ENCODE data around the gene RIMBP2. TPM values are rescaled to one million over a fixed set of nuclear protein-coding genes. Genes with fewer than 3 reads are reported as not detected.

RIMBP2 gene
- total RNA-seq, 2 donors from 2014 or later = 0.14 TPM; not detected in 1

DNA sequence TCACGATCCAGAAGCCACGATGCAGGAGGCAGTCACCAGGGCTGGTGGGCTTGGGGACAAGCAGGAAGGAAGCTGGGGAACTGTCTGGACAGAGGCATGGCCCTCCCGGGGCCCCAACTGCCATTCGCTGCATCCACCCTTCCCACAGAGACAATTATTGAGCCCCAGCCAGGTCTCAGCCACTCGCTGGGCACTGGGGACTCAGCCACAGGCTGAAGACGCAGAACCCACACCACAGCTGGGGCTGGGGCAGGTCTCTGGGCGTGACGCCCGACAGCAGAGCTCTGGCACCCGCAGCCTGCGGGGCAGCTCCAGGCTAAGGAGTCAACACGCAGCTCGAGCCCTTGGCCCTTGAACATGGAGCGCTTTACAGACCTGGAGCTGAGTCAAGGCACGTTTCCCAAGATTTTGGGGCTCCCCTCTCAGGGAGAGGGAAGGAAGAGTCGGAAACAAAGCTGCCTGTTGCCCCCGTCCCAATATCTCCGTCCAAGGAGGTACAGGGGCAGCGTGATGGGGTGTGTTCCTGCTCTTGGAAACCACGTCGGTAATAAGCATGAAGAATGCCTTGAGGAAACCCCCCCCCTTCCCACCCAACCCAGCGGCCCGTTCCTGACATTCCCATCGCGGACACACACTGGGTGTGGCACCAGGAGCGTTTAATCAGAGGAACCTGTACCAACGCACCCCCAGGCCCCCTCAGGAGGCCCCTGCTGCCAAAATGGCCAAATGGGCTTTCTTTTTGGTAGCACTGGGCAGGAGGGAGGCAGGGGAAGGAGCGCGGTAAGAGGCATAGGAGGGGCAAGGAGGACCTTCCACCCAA lies 6.7 kb downstream of the RIMBP2 start:
- Mint-ChIP-seq H3K9me3 (no peaks in the 10 kb centered on the region), H3K27ac (no peak overlapping the region), H3K4me1 (ENCODE audit: low read depth) (no peaks in the 10 kb centered on the region), H3K36me3 (ENCODE audit: insufficient read depth in 2 of 2) (no peaks in the 10 kb centered on the region), H3K27me3 (ENCODE audit: low read depth) (peaks cover 13% of the 10 kb centered on the region), H3K4me3 (no peak overlapping the region)
- ATAC-seq (replicated peaks in 1 of 2) (no peak), DNase-seq (no peak)

DNA sequence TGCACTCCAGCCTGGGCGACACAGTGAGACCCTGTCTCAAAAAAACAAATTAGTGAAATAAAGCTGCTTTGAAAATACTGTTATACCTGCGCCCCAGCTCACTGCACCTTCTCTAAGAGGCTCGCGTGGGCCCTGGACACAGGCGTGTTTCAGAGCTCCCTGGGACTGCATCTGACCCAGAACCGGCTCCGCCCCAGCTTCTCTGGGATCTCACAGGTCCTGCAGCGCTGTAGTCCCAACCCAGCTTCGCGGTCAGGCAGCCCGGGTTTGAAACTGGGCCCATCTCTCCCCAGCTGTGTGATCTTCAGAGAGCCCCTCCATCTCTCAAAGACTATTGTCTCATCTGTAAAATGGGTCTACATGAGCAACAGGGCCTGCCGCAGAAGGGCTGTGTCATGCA lies 7.5 kb downstream of the RIMBP2 start:
- Mint-ChIP-seq H3K27me3 (ENCODE audit: low read depth) (peaks cover 13% of the 10 kb centered on the region), H3K4me3 (no peak overlapping the region), H3K27ac (no peak overlapping the region), H3K36me3 (ENCODE audit: insufficient read depth in 2 of 2) (no peaks in the 10 kb centered on the region), H3K4me1 (ENCODE audit: low read depth) (no peaks in the 10 kb centered on the region), H3K9me3 (no peaks in the 10 kb centered on the region)
- DNase-seq = no peak
- ATAC-seq (replicated peaks in 1 of 2) = no peak

DNA sequence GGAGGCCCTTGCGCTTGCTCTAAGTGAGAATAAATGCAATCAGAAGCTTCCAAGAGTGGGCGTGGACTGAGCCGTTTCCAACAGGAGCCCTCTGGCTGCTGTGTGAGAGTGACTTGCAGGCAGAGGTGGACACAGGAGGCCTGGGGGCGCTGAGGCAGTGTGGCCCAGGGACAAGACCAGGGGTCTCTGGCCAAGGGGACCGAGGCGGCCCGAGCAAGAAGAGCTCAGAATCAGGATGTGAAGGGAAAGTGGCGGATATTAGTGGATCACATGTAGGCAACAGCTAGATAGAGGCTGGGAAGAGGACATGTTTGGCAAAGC lies 8.6 kb downstream of the RIMBP2 start:
- H3K36me3 Mint-ChIP-seq (ENCODE audit: insufficient read depth in 2 of 2) = no peaks in the 10 kb centered on the region
- peaks cover 5% of the 10 kb centered on the region for H3K27me3 Mint-ChIP-seq (ENCODE audit: low read depth)
- no peak overlapping the region for H3K4me3 Mint-ChIP-seq
- no peak for DNase-seq
- H3K4me1 Mint-ChIP-seq (ENCODE audit: low read depth) = no peaks in the 10 kb centered on the region
- no peak for ATAC-seq (replicated peaks in 1 of 2)
- no peaks in the 10 kb centered on the region for H3K9me3 Mint-ChIP-seq
- H3K27ac Mint-ChIP-seq = no peak overlapping the region

DNA sequence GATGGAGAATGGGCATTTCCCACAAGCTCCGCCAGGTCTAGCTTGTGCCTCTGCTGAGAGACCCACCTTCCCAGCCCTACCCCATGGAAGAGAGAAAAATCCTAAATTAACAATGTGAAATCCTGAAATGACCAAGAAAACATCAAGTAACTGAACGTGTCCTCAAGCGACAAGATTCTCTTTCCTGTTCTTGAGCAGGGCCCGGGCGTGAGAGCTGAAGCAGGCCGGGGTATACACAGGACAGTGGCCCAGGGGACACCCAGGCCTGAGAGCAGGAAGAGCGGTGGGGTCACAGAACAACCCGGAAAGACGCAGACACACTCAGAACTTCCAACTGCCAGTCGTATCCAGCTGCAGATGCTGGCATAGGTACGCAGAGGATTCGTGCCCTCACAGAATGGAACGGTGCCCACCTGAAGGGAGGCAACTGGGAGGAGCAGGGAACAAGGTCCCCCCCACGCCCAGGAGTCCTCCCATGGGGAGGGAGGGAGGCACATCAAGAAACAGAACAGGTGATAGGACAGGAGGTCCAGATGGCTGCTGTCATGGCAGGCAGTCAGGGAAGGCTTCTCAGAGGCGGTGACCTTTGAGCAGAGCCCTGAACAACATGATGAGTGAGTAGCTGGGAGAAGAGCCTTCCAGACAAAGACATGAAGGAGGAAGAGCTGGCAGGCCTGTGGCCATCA lies 9.1 kb downstream of the RIMBP2 start:
- Mint-ChIP-seq H3K9me3 (no peaks in the 10 kb centered on the region), H3K27ac (no peak overlapping the region), H3K4me1 (ENCODE audit: low read depth) (no peaks in the 10 kb centered on the region), H3K4me3 (no peak overlapping the region), H3K27me3 (ENCODE audit: low read depth) (no peaks in the 10 kb centered on the region), H3K36me3 (ENCODE audit: insufficient read depth in 2 of 2) (no peaks in the 10 kb centered on the region)
- DNase-seq (no peak), ATAC-seq (replicated peaks in 1 of 2) (no peak)

DNA sequence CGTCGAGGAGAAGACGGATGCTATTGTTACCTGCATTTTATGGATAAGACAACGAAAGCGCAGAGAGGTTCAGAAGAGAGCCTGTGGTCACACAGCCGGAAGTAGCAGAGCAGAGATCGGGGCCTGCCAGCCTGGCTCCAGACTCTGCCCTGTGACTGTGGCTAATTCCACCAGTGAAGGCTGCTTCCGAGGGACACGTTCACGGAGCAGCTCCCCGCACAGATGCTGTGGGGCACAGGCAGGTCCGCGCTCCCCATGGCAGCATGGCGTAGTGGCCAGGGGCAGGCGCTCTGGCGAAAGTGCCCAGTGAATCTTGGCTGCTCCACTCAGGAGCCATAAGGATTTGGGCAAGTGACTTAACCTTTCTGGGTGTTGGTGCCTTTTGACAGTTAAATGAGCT lies 9.8 kb downstream of the RIMBP2 start:
- Mint-ChIP-seq H3K4me3 (no peak overlapping the region), H3K27ac (no peak overlapping the region), H3K36me3 (ENCODE audit: insufficient read depth in 2 of 2) (no peaks in the 10 kb centered on the region), H3K27me3 (ENCODE audit: low read depth) (no peaks in the 10 kb centered on the region), H3K4me1 (ENCODE audit: low read depth) (no peaks in the 10 kb centered on the region), H3K9me3 (no peaks in the 10 kb centered on the region)
- DNase-seq = no peak
- no peak for ATAC-seq (replicated peaks in 1 of 2)

DNA sequence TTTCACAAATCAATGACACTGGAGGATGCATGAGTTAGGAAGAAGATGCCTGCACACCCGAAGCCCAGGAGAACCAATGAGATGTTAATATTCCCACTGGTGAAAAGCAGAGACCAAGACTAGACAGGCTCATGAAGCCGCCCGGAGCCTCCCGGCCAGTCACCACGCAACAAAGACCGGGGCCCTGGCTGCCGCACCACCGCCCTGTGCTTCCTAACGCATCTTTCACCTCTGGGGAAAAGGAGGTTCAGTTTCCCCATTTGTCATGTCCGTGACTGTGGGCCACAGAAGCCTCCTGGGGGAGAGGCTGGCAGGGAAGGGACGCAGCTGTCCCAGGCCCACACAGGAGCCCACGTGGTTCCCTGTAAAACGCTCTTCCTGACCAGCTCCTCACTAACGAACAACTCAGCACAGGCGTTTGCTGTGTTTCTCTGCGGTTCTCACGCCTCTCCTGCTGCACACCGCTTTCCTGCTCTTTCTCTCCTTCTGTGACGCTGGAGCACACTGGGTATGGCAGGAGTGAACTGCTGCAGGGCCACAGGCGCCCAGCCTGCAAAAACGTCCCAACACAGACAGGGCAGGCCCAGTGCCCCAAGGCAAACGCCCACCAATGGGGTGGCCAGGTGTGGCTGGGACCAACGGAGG lies 10.8 kb downstream of the RIMBP2 start:
- Mint-ChIP-seq H3K4me1 (ENCODE audit: low read depth) (no peaks in the 10 kb centered on the region), H3K27ac (no peak overlapping the region), H3K9me3 (no peaks in the 10 kb centered on the region), H3K36me3 (ENCODE audit: insufficient read depth in 2 of 2) (no peaks in the 10 kb centered on the region), H3K27me3 (ENCODE audit: low read depth) (no peaks in the 10 kb centered on the region), H3K4me3 (no peak overlapping the region)
- ATAC-seq (replicated peaks in 1 of 2) (no peak), DNase-seq (no peak)

DNA sequence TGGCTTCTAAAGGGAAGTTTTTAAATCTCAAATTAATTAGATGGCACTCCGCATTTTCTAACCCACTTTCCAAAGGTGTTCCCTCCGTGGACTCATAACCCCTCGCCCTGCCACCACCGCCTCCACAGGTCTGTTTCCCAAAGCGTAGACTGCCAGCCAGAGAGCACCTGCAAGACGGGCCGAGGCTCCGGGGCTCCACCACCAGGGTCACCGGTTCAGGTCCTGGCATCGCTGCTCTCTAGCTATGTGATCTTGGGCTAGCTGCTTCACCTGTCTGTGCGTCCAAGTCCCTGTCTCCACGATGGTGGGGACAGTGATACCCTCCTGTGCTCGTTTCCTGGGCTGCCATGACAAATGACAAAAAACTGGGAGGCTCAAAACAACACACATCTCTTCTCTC lies 11.5 kb downstream of the RIMBP2 start:
- no peak overlapping the region for H3K27ac Mint-ChIP-seq
- DNase-seq (no peak), ATAC-seq (replicated peaks in 1 of 2) (no peak)
- no peak overlapping the region for H3K4me3 Mint-ChIP-seq
- H3K4me1 Mint-ChIP-seq (ENCODE audit: low read depth) = no peaks in the 10 kb centered on the region
- H3K27me3 Mint-ChIP-seq (ENCODE audit: low read depth) = no peaks in the 10 kb centered on the region
- H3K36me3 Mint-ChIP-seq (ENCODE audit: insufficient read depth in 2 of 2) = no peaks in the 10 kb centered on the region
- no peaks in the 10 kb centered on the region for H3K9me3 Mint-ChIP-seq

DNA sequence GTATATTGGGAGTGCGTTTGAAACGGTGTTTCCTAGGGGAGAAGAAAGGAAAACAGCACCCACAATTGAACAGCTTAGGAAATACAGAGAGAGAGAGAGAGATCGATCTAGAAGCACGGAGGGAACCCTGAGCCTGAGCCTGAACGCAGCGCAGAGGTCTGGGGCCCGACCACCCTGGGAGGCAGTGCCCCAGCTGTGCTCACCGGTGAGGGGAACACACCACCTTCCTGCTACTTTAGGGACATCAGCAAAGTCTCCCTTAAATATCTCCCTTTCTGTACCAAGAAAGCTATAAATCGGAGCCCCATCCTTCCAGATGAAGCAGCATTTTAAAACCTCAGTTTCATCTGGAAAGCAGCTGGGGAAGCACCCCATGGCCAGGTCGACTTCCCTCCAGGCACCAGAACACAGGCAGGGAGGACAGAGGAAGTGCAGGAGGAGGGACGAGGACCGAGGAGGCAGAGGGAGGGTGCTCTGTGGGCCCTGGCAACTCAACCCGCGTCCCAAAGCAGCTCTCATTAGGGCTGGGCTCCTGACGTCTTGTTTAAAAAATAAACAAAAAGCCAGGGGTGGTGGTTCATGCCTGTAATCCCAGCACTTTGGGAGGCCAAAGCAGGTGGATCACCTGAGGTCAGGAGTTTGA lies 12.2 kb downstream of the RIMBP2 start:
- H3K36me3 Mint-ChIP-seq (ENCODE audit: insufficient read depth in 2 of 2) = no peaks in the 10 kb centered on the region
- no peaks in the 10 kb centered on the region for H3K27me3 Mint-ChIP-seq (ENCODE audit: low read depth)
- H3K9me3 Mint-ChIP-seq = no peaks in the 10 kb centered on the region
- H3K27ac Mint-ChIP-seq = no peak overlapping the region
- ATAC-seq (replicated peaks in 1 of 2) = no peak
- H3K4me1 Mint-ChIP-seq (ENCODE audit: low read depth) = no peaks in the 10 kb centered on the region
- H3K4me3 Mint-ChIP-seq = no peak overlapping the region
- no peak for DNase-seq

DNA sequence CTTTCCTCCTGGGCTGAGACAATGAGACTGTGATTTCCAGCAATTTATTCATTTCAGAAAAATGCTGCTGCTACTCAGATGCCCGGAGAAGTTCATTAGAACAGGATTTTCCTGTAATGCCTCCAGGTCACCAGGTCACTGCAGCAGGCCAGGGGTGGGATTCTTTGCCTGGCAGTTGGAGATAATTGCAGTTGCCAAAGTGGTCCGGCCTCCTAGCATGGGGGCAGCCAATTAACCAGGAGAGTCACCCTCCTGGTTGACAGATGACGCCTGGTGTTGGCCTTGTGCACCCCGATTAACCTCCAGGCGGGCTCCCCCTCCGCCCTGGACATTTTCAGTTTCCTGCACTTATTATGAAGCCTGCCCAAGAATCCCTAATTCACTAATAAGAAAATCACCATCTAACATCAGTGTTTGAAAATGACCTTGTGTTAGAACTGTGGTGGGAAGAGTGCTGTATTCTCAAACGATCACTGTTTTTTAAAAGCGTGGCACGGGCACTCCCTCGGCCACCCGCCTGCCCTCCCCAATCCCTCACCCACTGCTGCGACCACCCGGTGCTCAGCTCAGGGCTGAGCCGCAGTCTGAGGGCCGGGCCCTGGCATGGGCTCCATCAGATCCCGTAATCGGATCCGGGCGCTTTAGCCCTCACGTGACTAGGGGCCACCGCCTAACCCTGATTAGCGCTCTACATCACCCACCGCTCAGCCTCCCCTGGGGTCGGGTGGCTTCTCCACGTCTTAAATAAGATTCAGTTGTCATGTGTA lies 12.9 kb downstream of the RIMBP2 start:
- no peak overlapping the region for H3K4me3 Mint-ChIP-seq
- no peak for ATAC-seq (replicated peaks in 1 of 2)
- H3K36me3 Mint-ChIP-seq (ENCODE audit: insufficient read depth in 2 of 2) = no peaks in the 10 kb centered on the region
- no peak overlapping the region for H3K27ac Mint-ChIP-seq
- H3K4me1 Mint-ChIP-seq (ENCODE audit: low read depth) = no peaks in the 10 kb centered on the region
- H3K27me3 Mint-ChIP-seq (ENCODE audit: low read depth) = no peaks in the 10 kb centered on the region
- no peaks in the 10 kb centered on the region for H3K9me3 Mint-ChIP-seq
- DNase-seq = no peak

DNA sequence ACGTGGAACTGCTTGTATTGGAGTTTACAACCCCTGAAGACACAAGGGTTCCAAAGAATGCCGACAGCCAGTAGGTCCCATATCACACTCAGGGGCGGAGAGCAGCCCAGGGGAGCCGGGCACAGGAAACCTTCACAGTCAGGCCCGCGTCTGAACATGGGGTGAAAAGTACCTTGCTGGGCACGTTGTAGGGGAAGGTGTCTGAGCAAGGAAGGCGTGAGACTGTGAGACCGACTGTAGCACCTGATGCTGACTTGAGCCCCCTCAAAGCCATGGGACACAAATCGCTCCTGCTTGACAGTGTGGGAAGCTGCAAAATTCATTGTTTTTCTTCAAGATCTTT lies 14.7 kb downstream of the RIMBP2 start:
- H3K36me3 Mint-ChIP-seq (ENCODE audit: insufficient read depth in 2 of 2) = no peaks in the 10 kb centered on the region
- no peaks in the 10 kb centered on the region for H3K9me3 Mint-ChIP-seq
- H3K27me3 Mint-ChIP-seq (ENCODE audit: low read depth) = peaks cover 14% of the 10 kb centered on the region
- no peak for DNase-seq
- no peaks in the 10 kb centered on the region for H3K4me1 Mint-ChIP-seq (ENCODE audit: low read depth)
- no peak for ATAC-seq (replicated peaks in 1 of 2)
- no peak overlapping the region for H3K4me3 Mint-ChIP-seq
- H3K27ac Mint-ChIP-seq = no peak overlapping the region

DNA sequence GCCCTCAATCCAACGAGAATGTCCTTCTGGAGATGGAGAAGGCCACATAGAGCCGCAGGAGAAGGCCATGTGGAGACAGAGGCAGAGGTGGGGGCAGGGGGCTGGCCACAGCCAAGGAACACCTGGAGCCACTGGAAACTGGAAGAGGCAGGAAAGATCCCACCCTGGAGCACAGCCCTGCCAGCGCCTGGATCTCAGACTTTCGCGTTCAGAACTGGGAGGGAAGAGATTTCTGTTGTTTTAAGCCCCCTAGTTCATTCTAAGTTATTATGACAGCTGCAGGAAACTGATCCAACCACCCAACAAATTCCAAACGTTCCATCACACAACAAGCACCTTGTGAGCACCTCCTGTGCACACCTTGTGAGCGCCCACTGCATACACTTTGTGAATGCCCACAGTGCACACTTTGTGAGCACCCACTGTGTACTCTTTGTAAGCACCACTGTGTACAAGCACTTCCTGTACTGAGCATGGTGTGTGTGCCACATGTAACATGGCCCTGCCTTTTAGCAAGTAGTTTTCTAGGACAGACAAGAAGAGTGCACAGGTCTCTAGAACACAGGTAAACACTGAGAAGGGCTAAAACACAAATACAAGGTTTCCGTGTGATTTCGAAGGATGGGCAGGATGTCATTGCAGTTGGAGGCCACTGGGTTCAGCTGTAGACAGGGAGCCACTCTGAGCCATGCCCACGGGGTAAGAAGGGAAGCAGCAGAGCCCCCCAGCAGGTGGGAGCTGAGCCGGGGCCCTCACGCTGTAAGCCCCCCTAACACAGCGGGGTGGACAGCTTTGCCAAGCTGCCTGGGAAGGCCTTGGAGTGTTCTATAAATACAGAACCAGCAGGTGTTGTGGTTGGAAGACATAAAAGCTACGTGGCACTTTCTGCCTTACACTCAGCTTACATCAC lies 15.4 kb downstream of the RIMBP2 start:
- no peak for DNase-seq
- H3K4me1 Mint-ChIP-seq (ENCODE audit: low read depth) = no peaks in the 10 kb centered on the region
- H3K27me3 Mint-ChIP-seq (ENCODE audit: low read depth) = peaks cover 14% of the 10 kb centered on the region
- no peaks in the 10 kb centered on the region for H3K36me3 Mint-ChIP-seq (ENCODE audit: insufficient read depth in 2 of 2)
- no peaks in the 10 kb centered on the region for H3K9me3 Mint-ChIP-seq
- H3K4me3 Mint-ChIP-seq = no peak overlapping the region
- ATAC-seq (replicated peaks in 1 of 2) = no peak
- H3K27ac Mint-ChIP-seq = no peak overlapping the region

DNA sequence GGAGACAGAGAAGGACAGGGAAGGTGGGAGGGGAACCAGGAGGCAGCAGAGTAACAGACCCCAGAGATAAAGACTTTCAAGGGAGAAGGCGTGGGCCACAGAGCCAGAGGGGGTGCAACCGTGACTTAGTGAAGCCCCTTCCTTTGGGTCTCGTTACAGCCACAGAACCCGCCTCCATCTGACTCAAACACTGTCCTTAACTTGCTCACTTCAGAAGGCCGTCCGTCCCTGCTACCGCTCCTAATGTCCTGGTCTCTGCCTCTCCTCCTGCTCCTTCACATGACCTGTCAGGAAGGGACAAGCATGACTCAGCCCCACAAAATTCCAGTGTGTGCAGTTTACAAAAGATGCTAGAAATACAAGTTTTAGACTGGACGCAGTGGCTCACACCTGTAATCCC lies 18.0 kb downstream of the RIMBP2 start:
- Mint-ChIP-seq H3K27me3 (ENCODE audit: low read depth) (peaks cover 20% of the 10 kb centered on the region), H3K36me3 (ENCODE audit: insufficient read depth in 2 of 2) (no peaks in the 10 kb centered on the region), H3K27ac (no peak overlapping the region), H3K4me3 (no peak overlapping the region), H3K4me1 (ENCODE audit: low read depth) (no peaks in the 10 kb centered on the region), H3K9me3 (no peaks in the 10 kb centered on the region)
- DNase-seq (no peak), ATAC-seq (replicated peaks in 1 of 2) (no peak)

All from activated T-cell treated with anti-CD3 and anti-CD28 coated beads, Interleukin-2, amount 50 U/mL, for 72 hours (primary cell).